Measurements from ENCODE around the gene SH3PXD2A. TPM values are rescaled to one million over a fixed set of nuclear protein-coding genes. Genes with fewer than 3 reads are reported as not detected.

The SH3PXD2A gene
- total RNA-seq, 1 experiment from 2014 or later: 4.5 TPM

- Histone ChIP-seq H3K4ac (ENCODE audit: low read depth, low read length) (no peak overlapping the region), H3K4me1 (ENCODE audit: insufficient read depth, low read length) (no peaks in the 10 kb centered on the region), H2AFZ (ENCODE audit: low read length) (no peak overlapping the region), H4K5ac (ENCODE audit: insufficient read length, low read depth, low read length) (no peak overlapping the region), H3K27me3 (ENCODE audit: insufficient read depth, low read length) (peaks cover 2% of the 10 kb centered on the region; the same call in 1 of the 2 replicates), H3K27ac (ENCODE audit: insufficient read length, low read depth, low read length) (no peak overlapping the region), H3K23me2 (ENCODE audit: insufficient read length, low read depth, low read length, poor library complexity, severe bottlenecking) (peaks cover 13% of the 10 kb centered on the region), H3K79me1 (ENCODE audit: insufficient read depth, low read depth, low read length, poor library complexity, severe bottlenecking) (no peaks in the 10 kb centered on the region), H4K91ac (ENCODE audit: insufficient read length, low read depth, low read length) (no peak overlapping the region), H3K56ac (ENCODE audit: insufficient read length, low read depth, low read length) (no peak overlapping the region), H3T11ph (ENCODE audit: low read length) (no peak overlapping the region), H3K9ac (ENCODE audit: extremely low read depth, insufficient read length, low read length) (no peak overlapping the region), H3K14ac (ENCODE audit: insufficient read depth, low read length) (no peak overlapping the region), H2BK120ac (ENCODE audit: low read depth, low read length, poor library complexity, severe bottlenecking) (no peak overlapping the region), H2BK12ac (ENCODE audit: insufficient read length, low read depth, low read length) (no peak overlapping the region), H3K9me3 (ENCODE audit: control insufficient read depth, low read depth, low read length) (no peaks in the 10 kb centered on the region), H3K23ac (ENCODE audit: insufficient read length, low read depth, low read length) (no peak overlapping the region), H2AK5ac (ENCODE audit: insufficient read length, low read length) (no peak overlapping the region), H4K8ac (replicated peaks; ENCODE audit: insufficient read length, low read depth, low read length) (no peak overlapping the region), H3K18ac (ENCODE audit: insufficient read length, low read depth, low read length) (no peak overlapping the region), H3K4me2 (ENCODE audit: insufficient read depth, insufficient read length, low read length) (no peak overlapping the region), H2BK15ac (ENCODE audit: low read depth, low read length) (no peak overlapping the region), H2BK20ac (ENCODE audit: low read depth, low read length, poor library complexity, severe bottlenecking) (no peak overlapping the region), H4K20me1 (ENCODE audit: control insufficient read depth, insufficient read depth, insufficient read length) (no peaks in the 10 kb centered on the region), H2BK5ac (ENCODE audit: insufficient read length, low read length) (no peak overlapping the region), H3K79me2 (ENCODE audit: insufficient read depth, low read length) (no peaks in the 10 kb centered on the region)
- Mint-ChIP-seq H3K36me3 (ENCODE audit: insufficient read depth in 1 of 3, low read depth in 3 of 3) (no peaks in the 10 kb centered on the region; a peak in 1 of 7 replicates), H3K9me3 (peaks cover 4 to 5% of the 10 kb centered on the region in 2 experiments), H3K4me3 (no peak overlapping the region), H3K4me1 (peaks cover 12 to 18% of the 10 kb centered on the region in 2 experiments), H3K27ac (peak overlapping the region in 1 of 3 experiments; percentile 25; a peak in 2 of 7 replicates), H3K27me3 (ENCODE audit: low read depth) (peaks cover 30% of the 10 kb centered on the region)
- no CpG with 5 or more reads among the region's 15 CpGs for WGBS (ENCODE audit: extremely low coverage, insufficient read length, low lambda C conversion rate)
- peak; percentile 82 for TF ChIP-seq CTCF (conservative IDR thresholded peaks at IDR 0.05)
- DNase-seq: peak; percentile 72
These were observed 4.0 kb upstream of the SH3PXD2A start for GRCh38 chr10:103859161-103860086.

Measured in H9 (cell line).